Caco-2 (cell line): ENCODE data around the gene CXCR4. TPM values are rescaled to one million over a fixed set of nuclear protein-coding genes. Genes with fewer than 3 reads are reported as not detected.

ENCODE experiments used
- BruUV-seq: library from RNA; stranded (reverse); fragments of 400-500 nt; replicated peaks from 2 replicates; lab custom pipeline; 2021; lab: Mats Ljungman, UMichigan
- CTCF ChIA-PET: fragments of 300-600 bp; sonication (Branson Sonifier 250); formaldehyde crosslinking; loops from one replicate; lab custom pipeline; 2022; ENCODE audit warnings: antibody characterized with exemption; lab: Charles Lee
- POLR2A ChIA-PET: fragments of 300-600 bp; sonication (Branson Sonifier 250); formaldehyde crosslinking; loops from one replicate; lab custom pipeline; 2022; ENCODE audit warnings: antibody characterized with exemption; lab: Charles Lee
- DNase-seq, 2 experiments: peaks; one replicate each; pipeline versions ENCODE4 v3.0.0 to v3.0.0-alpha.2; 2020 to 2022
- H3K27me3 ChIP-seq: replicated peaks from 2 replicates; pipeline ENCODE4 v1.6.0; 2011; ENCODE audit warnings: low read length; ENCODE audit not compliant: control insufficient read depth, insufficient read depth
- H3K36me3 ChIP-seq: 2 replicates; pipeline ENCODE4 v1.5.1; 2011; ENCODE audit warnings: low read length; ENCODE audit not compliant: control insufficient read depth, insufficient read depth
- H3K4me1 ChIP-seq: fragments of 250-450 bp; sonication (Bioruptor Pico); 2 replicates; pipeline ENCODE4 v1.5.1; 2020; ENCODE audit warnings: mild to moderate bottlenecking
- H3K4me3 ChIP-seq: 2 replicates; pipeline ENCODE4 v1.5.1; 2011; ENCODE audit warnings: low read depth, mild to moderate bottlenecking, control low read depth, low read length
- H3K9me3 ChIP-seq: fragments of 250-450 bp; sonication (Bioruptor Pico); 2 replicates; pipeline ENCODE4 v1.5.1; 2020; ENCODE audit warnings: mild to moderate bottlenecking, moderate library complexity
- H3K27ac Mint-ChIP-seq: one replicate; pipeline ENCODE4 v1.8.0; 2022; ENCODE audit warnings: mixed read lengths; ENCODE audit not compliant: unreplicated experiment
- H3K27me3 Mint-ChIP-seq: one replicate; pipeline ENCODE4 v1.8.0; 2022; ENCODE audit warnings: mixed read lengths; ENCODE audit not compliant: insufficient read depth, unreplicated experiment
- H3K36me3 Mint-ChIP-seq: one replicate; pipeline ENCODE4 v1.8.0; 2022; ENCODE audit warnings: mild to moderate bottlenecking, mixed read lengths; ENCODE audit not compliant: insufficient read depth, unreplicated experiment
- H3K4me1 Mint-ChIP-seq: one replicate; pipeline ENCODE4 v1.8.0; 2022; ENCODE audit warnings: low read depth, mixed read lengths; ENCODE audit not compliant: unreplicated experiment
- H3K4me3 Mint-ChIP-seq: one replicate; pipeline ENCODE4 v1.8.0; 2022; ENCODE audit warnings: mild to moderate bottlenecking, moderate library complexity, mixed read lengths; ENCODE audit not compliant: unreplicated experiment
- H3K9me3 Mint-ChIP-seq: one replicate; pipeline ENCODE4 v1.8.0; 2022; ENCODE audit warnings: mixed read lengths; ENCODE audit not compliant: unreplicated experiment
- CTCF ChIP-seq, 2 experiments: fragments of 200-600 bp in 1 of 2; IDR thresholded peaks; 1 replicate in 1 of 2; 2 replicates in 1 of 2; pipeline versions ENCODE4 v1.5.1 to v1.8.0; 2011 to 2022; ENCODE audit warnings: antibody characterized with exemption in 1 of 2, control low read depth in 1 of 2, inconsistent platforms in 1 of 2, low read depth in 1 of 2, low read length in 1 of 2, mild to moderate bottlenecking in 1 of 2, moderate library complexity in 1 of 2; ENCODE audit not compliant: insufficient read depth in 1 of 2, severe bottlenecking in 1 of 2, unreplicated experiment in 1 of 2
- intact Hi-C: fragments of 100-400 bp; cut with micrococcal nuclease; formaldehyde crosslinking; loops from one replicate; pipeline ENCODE4 v1.10.0; 2022; ENCODE audit not compliant: unreplicated experiment
- total RNA-seq: library from RNA; stranded (reverse); gene quantifications from 2 replicates; pipeline ENCODE4 v1.2.3, GENCODE V29; 2022

CXCR4 gene
- total RNA-seq, 1 experiment from 2014 or later: 1.4 TPM

GRCh38 chr2:136101042-136101441, 16.9 kb downstream of the CXCR4 start:
- Mint-ChIP-seq H3K27ac (no peak overlapping the region), H3K9me3 (no peaks in the 10 kb centered on the region), H3K4me1 (no peaks in the 10 kb centered on the region), H3K27me3 (peaks cover 3% of the 10 kb centered on the region), H3K4me3 (no peak overlapping the region), H3K36me3 (no peaks in the 10 kb centered on the region)
- Histone ChIP-seq H3K27me3 (no peaks in the 10 kb centered on the region), H3K36me3 (no peaks in the 10 kb centered on the region), H3K9me3 (no peaks in the 10 kb centered on the region), H3K4me1 (no peaks in the 10 kb centered on the region), H3K4me3 (no peak overlapping the region)
- CTCF ChIA-PET: no interaction called here
- BruUV-seq: no TSS peak
- intact Hi-C loops: no loop called here
- TF ChIP-seq CTCF (IDR thresholded peaks at IDR 0.05; ENCODE audit: insufficient read depth in 1 of 2, low read depth in 1 of 2, low read length in 1 of 2, severe bottlenecking in 1 of 2, unreplicated experiment in 1 of 2): no peak
- POLR2A ChIA-PET: no interaction called here
- no peak for DNase-seq

- Histone ChIP-seq H3K4me3 (no peak overlapping the region), H3K36me3 (no peaks in the 10 kb centered on the region), H3K9me3 (no peaks in the 10 kb centered on the region), H3K27me3 (no peaks in the 10 kb centered on the region), H3K4me1 (no peaks in the 10 kb centered on the region)
- no peaks in the 10 kb centered on the region for H3K36me3 Mint-ChIP-seq
- TF ChIP-seq CTCF (IDR thresholded peaks at IDR 0.05; ENCODE audit: insufficient read depth in 1 of 2, low read depth in 1 of 2, low read length in 1 of 2, severe bottlenecking in 1 of 2, unreplicated experiment in 1 of 2): no peak
- H3K9me3 Mint-ChIP-seq: no peaks in the 10 kb centered on the region
- intact Hi-C loops: no loop called here
- no peak overlapping the region for H3K27ac Mint-ChIP-seq
- no peak overlapping the region for H3K4me3 Mint-ChIP-seq
- H3K27me3 Mint-ChIP-seq: peaks cover 6% of the 10 kb centered on the region
- ChIA-PET CTCF (no interaction called here), POLR2A (no interaction called here)
- H3K4me1 Mint-ChIP-seq: no peaks in the 10 kb centered on the region
- BruUV-seq: no TSS peak
- DNase-seq: no peak
Measured at GRCh38 chr2:136098441-136098840, 19.5 kb downstream of the CXCR4 start.

- no peak for TF ChIP-seq CTCF (IDR thresholded peaks at IDR 0.05; ENCODE audit: insufficient read depth in 1 of 2, low read depth in 1 of 2, low read length in 1 of 2, severe bottlenecking in 1 of 2, unreplicated experiment in 1 of 2)
- no peak overlapping the region for H3K4me3 Mint-ChIP-seq
- ChIA-PET CTCF (no interaction called here), POLR2A (no interaction called here)
- H3K9me3 Mint-ChIP-seq: no peaks in the 10 kb centered on the region
- intact Hi-C loops: no loop called here
- H3K36me3 Mint-ChIP-seq: no peaks in the 10 kb centered on the region
- no peaks in the 10 kb centered on the region for H3K27me3 ChIP-seq
- H3K4me3 ChIP-seq: no peak overlapping the region
- no peaks in the 10 kb centered on the region for H3K9me3 ChIP-seq
- no peak overlapping the region for H3K27ac Mint-ChIP-seq
- H3K4me1 Mint-ChIP-seq: no peaks in the 10 kb centered on the region
- BruUV-seq: no TSS peak
- H3K36me3 ChIP-seq: no peaks in the 10 kb centered on the region
- peaks cover 18% of the 10 kb centered on the region for H3K27me3 Mint-ChIP-seq
- DNase-seq: no peak
- no peaks in the 10 kb centered on the region for H3K4me1 ChIP-seq
Measured at GRCh38 chr2:136093583-136093982, 24.4 kb downstream of the CXCR4 start.
